K562 (cell line): ENCODE data around the gene RTP5. TPM values are rescaled to one million over a fixed set of nuclear protein-coding genes. Genes with fewer than 3 reads are reported as not detected.

Source experiments
- ATAC-seq: fragments of 200-7000 bp; cut with Tn5 transposase; 3 replicates; pipeline ENCODE4 v1.9.1; 2020; ENCODE audit warnings: moderate library complexity
- BruUV-seq: library from RNA; stranded (reverse); fragments of 400-500 nt; replicated peaks from 2 replicates; lab custom pipeline; 2021; lab: Mats Ljungman, UMichigan
- CTCF ChIA-PET: fragments of 300-600 bp; formaldehyde crosslinking; extraction: SDS; loops from one replicate; lab custom pipeline; 2021; ENCODE audit warnings: low intra/inter-chr PET ratio; lab: Yijun Ruan, JAX
- POLR2A ChIA-PET: fragments of 300-600, 350-650 bp; sonication (Branson Sonifier 250); formaldehyde crosslinking; extraction: SDS; loops from one replicate; lab custom pipeline; 2021; ENCODE audit warnings: antibody characterized with exemption, inconsistent platforms; lab: Yijun Ruan, JAX
- DNase-seq, 4 experiments: peaks; one replicate each; pipeline versions ENCODE4 v3.0.0 to v3.0.0-alpha.2; 2011 to 2018; ENCODE audit warnings: low spot score in 3 of 4, mixed read lengths in 3 of 4; ENCODE audit errors: extremely low read depth in 1 of 4
- FAIRE-seq: peaks from 2 replicates; lab custom pipeline; 2011; peaks lifted over from hg19 to GRCh38; lab: Jason Lieb, UNC
- H2AFZ ChIP-seq: 2 replicates; pipeline ENCODE4 v1.6.0; 2011; ENCODE audit warnings: low read depth, low read length, control low read depth, inconsistent platforms
- H3K27ac ChIP-seq: fragments of 200-600 bp; 3 replicates; pipeline ENCODE4 v1.8.0; 2011; ENCODE audit warnings: low read depth, mild to moderate bottlenecking, control low read depth, inconsistent platforms, low read length, moderate library complexity, mixed read lengths; ENCODE audit errors: extremely low read depth
- H3K27me3 ChIP-seq, 2 experiments: fragments of 300-600 bp in 1 of 2; 2 replicates in 1 of 2; 3 replicates in 1 of 2; pipeline versions ENCODE4 v1.6.0 to v1.8.0; 2011; ENCODE audit warnings: inconsistent platforms in 2 of 2, low read length in 2 of 2, mild to moderate bottlenecking in 1 of 2, mixed read lengths in 1 of 2, moderate library complexity in 1 of 2; ENCODE audit not compliant: control insufficient read depth in 2 of 2, insufficient read depth in 2 of 2
- H3K36me3 ChIP-seq: fragments of 300-600 bp; 3 replicates; pipeline ENCODE4 v1.8.0; 2011; ENCODE audit warnings: mild to moderate bottlenecking, low read length, inconsistent platforms; ENCODE audit not compliant: control insufficient read depth, insufficient read depth
- H3K4me1 ChIP-seq, 2 experiments: fragments of 200-600 bp in 1 of 2; replicated peaks in 1 of 2; 2 replicates in 1 of 2; 3 replicates in 1 of 2; pipeline versions ENCODE4 v1.5.1 to v1.8.0; 2011; ENCODE audit warnings: inconsistent platforms in 2 of 2, low read length in 2 of 2, mild to moderate bottlenecking in 1 of 2, mixed read lengths in 1 of 2, moderate library complexity in 1 of 2; ENCODE audit not compliant: control insufficient read depth in 2 of 2, insufficient read depth in 2 of 2
- H3K4me2 ChIP-seq: 2 replicates; pipeline ENCODE4 v1.6.1; 2011; ENCODE audit warnings: low read length, control low read depth, inconsistent platforms, mixed read lengths; ENCODE audit not compliant: insufficient read depth
- H3K4me3 ChIP-seq: fragments of 200-600 bp; sonication (generic), shearing (Covaris generic); 2 replicates; pipeline ENCODE4 v1.5.1; 2016; ENCODE audit warnings: control low read depth, inconsistent platforms
- H3K79me2 ChIP-seq: fragments of 200-600 bp; 3 replicates; pipeline ENCODE4 v1.8.0; 2011; ENCODE audit warnings: low read length, inconsistent platforms; ENCODE audit not compliant: control insufficient read depth, insufficient read depth
- H3K9ac ChIP-seq, 2 experiments: 2 replicates each; pipeline versions ENCODE4 v1.6.0 to v1.6.1; 2011; ENCODE audit warnings: low read depth in 2 of 2, low read length in 2 of 2, control low read depth in 1 of 2, inconsistent platforms in 1 of 2, mild to moderate bottlenecking in 1 of 2, mixed read lengths in 1 of 2; ENCODE audit not compliant: insufficient read depth in 1 of 2
- H3K9me1 ChIP-seq: one replicate; pipeline ENCODE4 v1.6.0; 2011; ENCODE audit warnings: inconsistent platforms, mild to moderate bottlenecking, low read length, moderate library complexity; ENCODE audit not compliant: control insufficient read depth, insufficient read depth
- H3K9me3 ChIP-seq: replicated peaks from 2 replicates; pipeline ENCODE4 v1.5.1; 2011; ENCODE audit warnings: low read depth, low read length, inconsistent platforms; ENCODE audit not compliant: control insufficient read depth, insufficient read depth
- H4K20me1 ChIP-seq: replicated peaks from 2 replicates; pipeline ENCODE4 v1.6.1; 2011; ENCODE audit warnings: low read length, inconsistent platforms, mixed read lengths; ENCODE audit not compliant: control insufficient read depth, insufficient read depth
- HNRNPL ChIP-seq: fragments of 200-400 bp; formaldehyde crosslinking; IDR thresholded peaks from 2 replicates; pipeline ENCODE4 v1.6.1; 2017; ENCODE audit warnings: low read depth, mild to moderate bottlenecking, low read length
- MED1 ChIP-seq: sonication (generic); formaldehyde crosslinking; IDR thresholded peaks from 2 replicates; pipeline ENCODE4 v1.8.1; 2023; ENCODE audit warnings: missing genetic modification reagents, borderline replicate concordance
- MEF2D ChIP-seq: conservative IDR thresholded peaks from 2 replicates; pipeline ENCODE4 v1.6.1; 2016; ENCODE audit warnings: low read depth, missing genetic modification characterization, missing compliant biosample characterization
- NFIC ChIP-seq: fragments of 450-650 bp; IDR thresholded peaks from 2 replicates; pipeline ENCODE4 v1.6.1; 2017; ENCODE audit warnings: mild to moderate bottlenecking, inconsistent platforms
- ZFP91 ChIP-seq: sonication (generic); formaldehyde crosslinking; IDR thresholded peaks from 2 replicates; pipeline ENCODE4 v1.8.0; 2022; ENCODE audit warnings: mild to moderate bottlenecking, missing genetic modification reagents
- ZNF140 ChIP-seq: fragments of 250-450 bp; sonication (Bioruptor Pico); IDR thresholded peaks from 2 replicates; pipeline ENCODE4 v1.8.0; 2021; ENCODE audit warnings: moderate library complexity, mild to moderate bottlenecking, inconsistent platforms
- ZNF57 ChIP-seq: fragments of 450-650 bp; formaldehyde crosslinking; IDR thresholded peaks from 2 replicates; pipeline ENCODE4 v1.4.0; 2020; ENCODE audit warnings: mild to moderate bottlenecking, moderate library complexity
- ZNF696 ChIP-seq: fragments of 250-450 bp; sonication (Bioruptor Pico); conservative IDR thresholded peaks from 2 replicates; pipeline ENCODE4 v1.4.0; 2020; ENCODE audit warnings: mild to moderate bottlenecking, moderate library complexity
- WGBS: fragments of 100-300 bp; shearing (Covaris generic); methylation state at CpG from one replicate; pipeline ENCODE4 v1.1.6; 2016; ENCODE audit warnings: low coverage, mixed read lengths; ENCODE audit not compliant: insufficient coverage; ENCODE audit errors: missing lambda C conversion rate; 5-methylcytosine and 5-hydroxymethylcytosine counted together
- in situ Hi-C: fragments of 300-500 bp; cut with MboI; formaldehyde crosslinking; loops from 4 replicates; pipeline ENCODE4 v1.15.0; 2018; ENCODE audit warnings: inconsistent platforms, mixed read lengths
- intact Hi-C: fragments of 100-400 bp; cut with micrococcal nuclease; formaldehyde crosslinking; loops from 2 replicates; pipeline ENCODE4 v1.14.2; 2022
- polyA plus RNA-seq, 8 experiments: library from polyadenylated mRNA; depleted of rRNA in 4 of 8; stranded (reverse) in 5 of 8; unstranded in 3 of 8; fragments of >200 nt; fragmentation: Nextera tagmentation in 2 of 8; fragmentation: Illumina TruSeq in 1 of 8; extraction: Ambion mirVana in 2 of 8; extraction: Trizol in 1 of 8; gene quantifications; 2 replicates each; pipeline versions ENCODE4 v1.2.1 to v1.2.3, GENCODE V29; 2011 to 2014; ENCODE audit warnings: inconsistent platforms in 1 of 8, missing spikeins in 1 of 8
- total RNA-seq, 7 experiments: library from RNA; depleted of rRNA in 6 of 7; stranded (reverse); fragments of >200 nt in 6 of 7; fragmentation: Illumina TruSeq in 2 of 7; extraction: Trizol in 2 of 7; gene quantifications; 2 replicates each; pipeline versions ENCODE4 v1.2.1 to v1.2.3, GENCODE V29; 2011 to 2021; ENCODE audit warnings: low replicate concordance in 1 of 7
- TF ChIP-seq, protein P1 (sequence below): sonication (generic); IDR thresholded peaks from 2 replicates; pipeline ENCODE4 v1.6.1; 2016
- TF ChIP-seq, protein P2 (sequence below): fragments of 450-650 bp; formaldehyde crosslinking; conservative IDR thresholded peaks from 2 replicates; pipeline ENCODE4 v1.4.0; 2022; ENCODE audit warnings: mild to moderate bottlenecking, missing genetic modification characterization
- TF ChIP-seq, protein P3 (sequence below): fragments of 450-650 bp; IDR thresholded peaks from 2 replicates; pipeline ENCODE4 v1.6.1; 2014; ENCODE audit warnings: low read depth, mild to moderate bottlenecking, moderate library complexity, borderline replicate concordance

RTP5 gene
- total and polyA plus RNA-seq, 9 of the 15 experiments (the other 6 are each of a cell fraction or from before 2014, with no cell fraction given): not detected

DNA sequence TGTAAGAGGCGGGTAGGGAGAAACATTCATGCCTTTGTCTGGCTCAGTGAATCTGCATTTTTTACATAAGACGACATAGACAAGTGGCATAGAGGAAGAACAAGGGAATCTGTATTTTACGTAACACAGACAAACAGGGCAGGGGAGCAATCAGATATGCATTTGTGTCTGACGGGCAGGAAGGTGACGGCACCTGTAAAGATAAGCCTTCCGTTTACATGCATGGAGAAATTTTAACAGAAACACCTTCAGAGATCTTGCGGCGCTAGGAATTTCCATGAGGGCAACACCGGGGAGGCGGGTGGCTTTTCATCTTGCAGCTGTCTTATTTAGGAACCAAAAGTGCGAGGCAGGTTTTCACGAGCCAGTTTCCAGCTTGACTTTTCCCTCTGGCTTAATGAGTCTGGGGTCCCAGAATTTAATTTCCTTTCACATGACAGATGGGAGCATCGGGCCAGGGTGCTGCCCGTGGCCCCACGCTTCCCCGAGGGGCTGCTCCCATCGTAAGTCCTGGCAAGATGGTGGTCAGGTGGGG, 42.6 kb downstream of the RTP5 start:
- in situ Hi-C loops: no loop called here
- no peaks in the 10 kb centered on the region for H3K36me3 ChIP-seq
- BruUV-seq: no TSS peak
- no peak for ATAC-seq
- H3K27ac ChIP-seq: no peak overlapping the region
- H2AFZ ChIP-seq: no peak overlapping the region
- no peak overlapping the region for H3K9ac ChIP-seq
- DNase-seq: no peak
- no peaks in the 10 kb centered on the region for H3K27me3 ChIP-seq
- TF ChIP-seq, protein P1, sequence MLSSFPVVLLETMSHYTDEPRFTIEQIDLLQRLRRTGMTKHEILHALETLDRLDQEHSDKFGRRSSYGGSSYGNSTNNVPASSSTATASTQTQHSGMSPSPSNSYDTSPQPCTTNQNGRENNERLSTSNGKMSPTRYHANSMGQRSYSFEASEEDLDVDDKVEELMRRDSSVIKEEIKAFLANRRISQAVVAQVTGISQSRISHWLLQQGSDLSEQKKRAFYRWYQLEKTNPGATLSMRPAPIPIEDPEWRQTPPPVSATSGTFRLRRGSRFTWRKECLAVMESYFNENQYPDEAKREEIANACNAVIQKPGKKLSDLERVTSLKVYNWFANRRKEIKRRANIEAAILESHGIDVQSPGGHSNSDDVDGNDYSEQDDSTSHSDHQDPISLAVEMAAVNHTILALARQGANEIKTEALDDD: no peak
- no peak for TF ChIP-seq ZFP91
- H3K9me1 ChIP-seq: no peaks in the 10 kb centered on the region
- H3K4me1 ChIP-seq: peaks cover 0 to 4% of the 10 kb centered on the region in 2 experiments; a peak in 2 of 5 replicates
- FAIRE-seq: no peak
- ChIA-PET POLR2A (no interaction called here), CTCF (no interaction called here)
- no peak overlapping the region for H3K4me2 ChIP-seq
- intact Hi-C loops: no loop called here
- H3K79me2 ChIP-seq: no peaks in the 10 kb centered on the region
- 70% methylated on average over 17 of the region's 17 CpGs for WGBS
- H4K20me1 ChIP-seq: no peaks in the 10 kb centered on the region
- no peak overlapping the region for H3K4me3 ChIP-seq
- no peaks in the 10 kb centered on the region for H3K9me3 ChIP-seq

DNA sequence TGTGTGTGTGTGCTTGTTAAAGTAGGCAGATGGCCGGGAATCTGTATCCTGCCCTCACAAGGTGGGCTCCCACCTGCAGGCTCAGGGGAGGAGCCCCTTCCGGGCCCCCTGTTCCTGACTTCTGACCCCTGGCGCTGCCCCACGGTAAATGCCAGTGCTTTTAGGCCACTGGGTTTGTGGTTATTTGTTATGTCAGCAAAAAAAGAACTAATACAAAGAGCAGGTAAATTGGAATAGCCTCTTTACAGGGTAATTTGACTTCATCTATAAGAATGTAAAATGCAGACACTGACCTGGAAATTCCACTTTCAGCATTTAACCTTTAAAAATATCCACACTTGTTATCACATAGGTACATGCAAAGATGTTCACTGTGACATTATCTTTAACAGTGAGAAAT, 44.2 kb downstream of the RTP5 start:
- Histone ChIP-seq H3K79me2 (no peaks in the 10 kb centered on the region), H3K4me1 (peaks cover 0 to 4% of the 10 kb centered on the region in 2 experiments; a peak in 2 of 5 replicates), H4K20me1 (no peaks in the 10 kb centered on the region), H3K9me1 (no peaks in the 10 kb centered on the region), H3K4me2 (no peak overlapping the region), H3K4me3 (no peak overlapping the region), H2AFZ (no peak overlapping the region), H3K9ac (no peak overlapping the region), H3K9me3 (no peaks in the 10 kb centered on the region), H3K27ac (no peak overlapping the region), H3K27me3 (no peaks in the 10 kb centered on the region), H3K36me3 (no peaks in the 10 kb centered on the region)
- 32% methylated on average over 4 of the region's 4 CpGs for WGBS
- ChIA-PET POLR2A (no interaction called here), CTCF (no interaction called here)
- intact Hi-C loops (no loop called here), in situ Hi-C loops (no loop called here)
- FAIRE-seq (no peak), ATAC-seq (no peak), DNase-seq (no peak)
- no TSS peak for BruUV-seq
- no peak for TF ChIP-seq ZNF57 (CRISPR knock-in tag)
- no peak for TF ChIP-seq MED1 (CRISPR knock-in tag)
- TF ChIP-seq MEF2D (tag): no peak
- TF ChIP-seq, protein P2, sequence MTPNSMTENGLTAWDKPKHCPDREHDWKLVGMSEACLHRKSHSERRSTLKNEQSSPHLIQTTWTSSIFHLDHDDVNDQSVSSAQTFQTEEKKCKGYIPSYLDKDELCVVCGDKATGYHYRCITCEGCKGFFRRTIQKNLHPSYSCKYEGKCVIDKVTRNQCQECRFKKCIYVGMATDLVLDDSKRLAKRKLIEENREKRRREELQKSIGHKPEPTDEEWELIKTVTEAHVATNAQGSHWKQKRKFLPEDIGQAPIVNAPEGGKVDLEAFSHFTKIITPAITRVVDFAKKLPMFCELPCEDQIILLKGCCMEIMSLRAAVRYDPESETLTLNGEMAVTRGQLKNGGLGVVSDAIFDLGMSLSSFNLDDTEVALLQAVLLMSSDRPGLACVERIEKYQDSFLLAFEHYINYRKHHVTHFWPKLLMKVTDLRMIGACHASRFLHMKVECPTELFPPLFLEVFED (CRISPR knock-in tag): no peak
- TF ChIP-seq, protein P3, sequence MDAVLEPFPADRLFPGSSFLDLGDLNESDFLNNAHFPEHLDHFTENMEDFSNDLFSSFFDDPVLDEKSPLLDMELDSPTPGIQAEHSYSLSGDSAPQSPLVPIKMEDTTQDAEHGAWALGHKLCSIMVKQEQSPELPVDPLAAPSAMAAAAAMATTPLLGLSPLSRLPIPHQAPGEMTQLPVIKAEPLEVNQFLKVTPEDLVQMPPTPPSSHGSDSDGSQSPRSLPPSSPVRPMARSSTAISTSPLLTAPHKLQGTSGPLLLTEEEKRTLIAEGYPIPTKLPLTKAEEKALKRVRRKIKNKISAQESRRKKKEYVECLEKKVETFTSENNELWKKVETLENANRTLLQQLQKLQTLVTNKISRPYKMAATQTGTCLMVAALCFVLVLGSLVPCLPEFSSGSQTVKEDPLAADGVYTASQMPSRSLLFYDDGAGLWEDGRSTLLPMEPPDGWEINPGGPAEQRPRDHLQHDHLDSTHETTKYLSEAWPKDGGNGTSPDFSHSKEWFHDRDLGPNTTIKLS: no peak
- no peak for TF ChIP-seq HNRNPL
- no peak for TF ChIP-seq ZNF696
- TF ChIP-seq ZNF140 (CRISPR knock-in tag): no peak
- TF ChIP-seq NFIC: no peak
